Ishikawa (cell line): ENCODE results near the gene RNF175.

Source experiments
- CEBPB ChIP-seq: IDR thresholded peaks from 2 replicates; pipeline ENCODE4 v1.6.1; 2012
- CREB1 ChIP-seq: IDR thresholded peaks from 2 replicates; pipeline ENCODE4 v1.6.1; 2012; ENCODE audit warnings: low read depth
- EGR1 ChIP-seq: IDR thresholded peaks from 2 replicates; pipeline ENCODE4 v1.6.1; 2012
- EP300 ChIP-seq: IDR thresholded peaks from 2 replicates; pipeline ENCODE4 v1.6.1; 2012; ENCODE audit warnings: borderline replicate concordance
- FOXM1 ChIP-seq: IDR thresholded peaks from 2 replicates; pipeline ENCODE4 v1.6.1; 2012; ENCODE audit warnings: low read depth, borderline replicate concordance
- MAX ChIP-seq: IDR thresholded peaks from 2 replicates; pipeline ENCODE4 v1.6.1; 2012
- NFIC ChIP-seq: IDR thresholded peaks from 2 replicates; pipeline ENCODE4 v1.6.1; 2012
- RAD21 ChIP-seq: IDR thresholded peaks from 2 replicates; pipeline ENCODE4 v1.6.1; 2012; ENCODE audit warnings: low read depth
- TAF1 ChIP-seq: IDR thresholded peaks from 2 replicates; pipeline ENCODE4 v1.6.1; 2012; ENCODE audit warnings: low read depth, mild to moderate bottlenecking
- TCF12 ChIP-seq: IDR thresholded peaks from 2 replicates; pipeline ENCODE4 v1.6.1; 2012; ENCODE audit warnings: low read depth
- TEAD4 ChIP-seq: IDR thresholded peaks from 2 replicates; pipeline ENCODE4 v1.6.1; 2012
- USF1 ChIP-seq: IDR thresholded peaks from 2 replicates; pipeline ENCODE4 v1.6.1; 2012
- YY1 ChIP-seq: IDR thresholded peaks from 2 replicates; pipeline ENCODE4 v1.6.1; 2012; ENCODE audit warnings: low read depth
- ZBTB7A ChIP-seq: IDR thresholded peaks from 2 replicates; pipeline ENCODE4 v1.6.1; 2012; ENCODE audit warnings: low read depth
- TF ChIP-seq, protein P1 (sequence below): IDR thresholded peaks from 2 replicates; pipeline ENCODE4 v1.6.1; 2012; ENCODE audit warnings: low read depth, mild to moderate bottlenecking

The RNF175 gene

GRCh38 chr4:153731239-153731638 lies 28.6 kb downstream of the RNF175 start:
- TF ChIP-seq TEAD4 (no peak), EP300 (no peak), USF1 (no peak), TCF12 (no peak), RAD21 (no peak), CEBPB (no peak), TAF1 (no peak), CREB1 (no peak), EGR1 (no peak), FOXM1 (no peak), ZBTB7A (no peak), NFIC (no peak), YY1 (no peak), MAX (no peak)
- TF ChIP-seq, protein P1, sequence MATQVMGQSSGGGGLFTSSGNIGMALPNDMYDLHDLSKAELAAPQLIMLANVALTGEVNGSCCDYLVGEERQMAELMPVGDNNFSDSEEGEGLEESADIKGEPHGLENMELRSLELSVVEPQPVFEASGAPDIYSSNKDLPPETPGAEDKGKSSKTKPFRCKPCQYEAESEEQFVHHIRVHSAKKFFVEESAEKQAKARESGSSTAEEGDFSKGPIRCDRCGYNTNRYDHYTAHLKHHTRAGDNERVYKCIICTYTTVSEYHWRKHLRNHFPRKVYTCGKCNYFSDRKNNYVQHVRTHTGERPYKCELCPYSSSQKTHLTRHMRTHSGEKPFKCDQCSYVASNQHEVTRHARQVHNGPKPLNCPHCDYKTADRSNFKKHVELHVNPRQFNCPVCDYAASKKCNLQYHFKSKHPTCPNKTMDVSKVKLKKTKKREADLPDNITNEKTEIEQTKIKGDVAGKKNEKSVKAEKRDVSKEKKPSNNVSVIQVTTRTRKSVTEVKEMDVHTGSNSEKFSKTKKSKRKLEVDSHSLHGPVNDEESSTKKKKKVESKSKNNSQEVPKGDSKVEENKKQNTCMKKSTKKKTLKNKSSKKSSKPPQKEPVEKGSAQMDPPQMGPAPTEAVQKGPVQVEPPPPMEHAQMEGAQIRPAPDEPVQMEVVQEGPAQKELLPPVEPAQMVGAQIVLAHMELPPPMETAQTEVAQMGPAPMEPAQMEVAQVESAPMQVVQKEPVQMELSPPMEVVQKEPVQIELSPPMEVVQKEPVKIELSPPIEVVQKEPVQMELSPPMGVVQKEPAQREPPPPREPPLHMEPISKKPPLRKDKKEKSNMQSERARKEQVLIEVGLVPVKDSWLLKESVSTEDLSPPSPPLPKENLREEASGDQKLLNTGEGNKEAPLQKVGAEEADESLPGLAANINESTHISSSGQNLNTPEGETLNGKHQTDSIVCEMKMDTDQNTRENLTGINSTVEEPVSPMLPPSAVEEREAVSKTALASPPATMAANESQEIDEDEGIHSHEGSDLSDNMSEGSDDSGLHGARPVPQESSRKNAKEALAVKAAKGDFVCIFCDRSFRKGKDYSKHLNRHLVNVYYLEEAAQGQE = no peak

- TF ChIP-seq, protein P1 = no peak
- TF ChIP-seq CEBPB (no peak), ZBTB7A (no peak), FOXM1 (no peak), EGR1 (no peak), TAF1 (no peak), RAD21 (no peak), USF1 (no peak), EP300 (no peak), MAX (no peak), NFIC (no peak), TEAD4 (no peak), TCF12 (no peak), CREB1 (no peak), YY1 (no peak)
Measured at GRCh38 chr4:153729895-153730294, 29.9 kb downstream of the RNF175 start.

- TF ChIP-seq ZBTB7A = no peak
- TF ChIP-seq FOXM1 = no peak
- TF ChIP-seq TEAD4 = no peak
- no peak for TF ChIP-seq MAX
- no peak for TF ChIP-seq CREB1
- no peak for TF ChIP-seq YY1
- TF ChIP-seq TAF1 = no peak
- TF ChIP-seq RAD21 = no peak
- no peak for TF ChIP-seq USF1
- TF ChIP-seq, protein P1 = no peak
Measured at GRCh38 chr4:153728660-153729059, 31.2 kb downstream of the RNF175 start.

DNA sequence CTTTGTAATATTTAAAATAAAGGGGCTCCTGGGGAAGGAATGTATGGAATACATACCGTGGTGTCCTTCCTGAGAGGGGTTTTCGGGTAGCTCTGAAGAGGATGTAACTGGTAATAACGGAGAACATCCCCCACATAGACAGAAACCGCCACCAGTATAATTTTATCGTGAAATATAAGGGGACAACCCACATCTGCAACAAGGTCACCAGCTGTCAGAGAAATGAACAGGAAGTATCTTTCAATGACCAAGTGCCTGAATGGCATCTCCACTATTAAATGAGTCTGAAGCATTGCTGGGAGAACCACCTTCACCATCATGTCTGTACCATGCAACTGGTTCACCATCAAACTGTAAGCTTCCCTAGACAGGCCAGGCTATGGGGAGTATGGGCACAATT lies 31.7 kb downstream of the RNF175 start:
- TF ChIP-seq TEAD4 = no peak
- no peak for TF ChIP-seq CREB1
- TF ChIP-seq RAD21 = no peak
- TF ChIP-seq MAX = no peak
- no peak for TF ChIP-seq USF1
- TF ChIP-seq EP300 = no peak
- no peak for TF ChIP-seq NFIC
- TF ChIP-seq CEBPB = no peak
- TF ChIP-seq TCF12 = no peak
- TF ChIP-seq TAF1 = no peak
